HepG2 (cell line): ENCODE measurements around the gene WDHD1. TPM values are rescaled to one million over a fixed set of nuclear protein-coding genes. Genes with fewer than 3 reads are reported as not detected.

Experiments used
- CAMTA2 ChIP-seq: sonication (generic); formaldehyde crosslinking; IDR thresholded peaks from 2 replicates; pipeline ENCODE4 v1.4.0; 2020; ENCODE audit warnings: mild to moderate bottlenecking, missing genetic modification reagents, borderline replicate concordance
- GATA4 ChIP-seq: sonication (generic); IDR thresholded peaks from 2 replicates; pipeline ENCODE4 v1.6.1; 2016; ENCODE audit warnings: antibody characterized with exemption, low read depth, borderline replicate concordance
- HMG20B ChIP-seq: conservative IDR thresholded peaks from 2 replicates; pipeline ENCODE4 v1.6.1; 2016; ENCODE audit warnings: missing genetic modification reagents, missing compliant biosample characterization
- MXD4 ChIP-seq: IDR thresholded peaks from 2 replicates; pipeline ENCODE4 v1.6.1; 2016; ENCODE audit warnings: mild to moderate bottlenecking, missing biosample characterization, missing genetic modification reagents
- NCOA1 ChIP-seq: sonication (generic); formaldehyde crosslinking; IDR thresholded peaks from 2 replicates; pipeline ENCODE4 v1.9.0; 2021; ENCODE audit warnings: missing genetic modification reagents
- NONO ChIP-seq, 2 experiments: fragments of 450-650 bp in 1 of 2; sonication (generic) in 1 of 2; formaldehyde crosslinking in 1 of 2; IDR thresholded peaks in 1 of 2; conservative IDR thresholded peaks in 1 of 2; 2 replicates each; pipeline versions ENCODE4 v1.6.1 to v1.8.0; 2017 to 2022; ENCODE audit warnings: mild to moderate bottlenecking in 1 of 2, missing genetic modification reagents in 1 of 2, moderate library complexity in 1 of 2
- PAF1 ChIP-seq: IDR thresholded peaks from 2 replicates; pipeline ENCODE4 v1.6.1; 2016; ENCODE audit warnings: missing genetic modification reagents, missing compliant biosample characterization
- RFX5 ChIP-seq: IDR thresholded peaks from 2 replicates; pipeline ENCODE4 v1.6.1; 2011; ENCODE audit warnings: low read depth, low read length, improper control_type of control experiment
- SALL1 ChIP-seq: sonication (generic); formaldehyde crosslinking; IDR thresholded peaks from 2 replicates; pipeline ENCODE4 v1.8.0; 2022; ENCODE audit warnings: mild to moderate bottlenecking, missing genetic modification reagents
- SOX6 ChIP-seq, 2 experiments: fragments of 450-650 bp in 1 of 2; sonication (generic) in 1 of 2; formaldehyde crosslinking in 1 of 2; IDR thresholded peaks; 2 replicates each; pipeline versions ENCODE4 v1.4.0 to v1.6.1; 2017 to 2020; ENCODE audit warnings: antibody characterized with exemption in 1 of 2, mild to moderate bottlenecking in 1 of 2, missing genetic modification reagents in 1 of 2
- SUZ12 ChIP-seq: fragments of 150-350 bp; IDR thresholded peaks from 2 replicates; pipeline ENCODE4 v1.6.1; 2014; ENCODE audit warnings: low read depth, low read length
- YEATS4 ChIP-seq: sonication (generic); formaldehyde crosslinking; IDR thresholded peaks from 2 replicates; pipeline ENCODE4 v1.4.0; 2020; ENCODE audit warnings: missing genetic modification reagents, borderline replicate concordance
- ZFAT ChIP-seq: sonication (generic); formaldehyde crosslinking; conservative IDR thresholded peaks from 2 replicates; pipeline ENCODE4 v1.8.1; 2023; ENCODE audit warnings: missing genetic modification reagents, inconsistent platforms
- ZMAT3 ChIP-seq: sonication (generic); formaldehyde crosslinking; conservative IDR thresholded peaks from 2 replicates; pipeline ENCODE4 v1.7.0; 2021; ENCODE audit warnings: missing genetic modification reagents
- ZNF253 ChIP-seq: sonication (generic); formaldehyde crosslinking; IDR thresholded peaks from 2 replicates; pipeline ENCODE4 v1.8.0; 2022; ENCODE audit warnings: mild to moderate bottlenecking, missing genetic modification reagents, borderline replicate concordance
- ZNF296 ChIP-seq: sonication (generic); formaldehyde crosslinking; conservative IDR thresholded peaks from 2 replicates; pipeline ENCODE4 v1.5.0; 2020; ENCODE audit warnings: mild to moderate bottlenecking, missing genetic modification reagents
- ZNF333 ChIP-seq: sonication (generic); formaldehyde crosslinking; IDR thresholded peaks from 2 replicates; pipeline ENCODE4 v1.4.0; 2020; ENCODE audit warnings: mild to moderate bottlenecking, missing genetic modification reagents, borderline replicate concordance
- ZNF547 ChIP-seq: sonication (generic); formaldehyde crosslinking; IDR thresholded peaks from 2 replicates; pipeline ENCODE4 v1.5.1; 2020; ENCODE audit warnings: mild to moderate bottlenecking, missing genetic modification reagents
- ZNF607 ChIP-seq: sonication (generic); formaldehyde crosslinking; IDR thresholded peaks from 2 replicates; pipeline ENCODE4 v1.5.1; 2020; ENCODE audit warnings: missing genetic modification reagents, mild to moderate bottlenecking, borderline replicate concordance
- ZNF619 ChIP-seq: sonication (generic); formaldehyde crosslinking; IDR thresholded peaks from 2 replicates; pipeline ENCODE4 v1.4.0; 2020; ENCODE audit warnings: mild to moderate bottlenecking, missing genetic modification reagents
- ZNF652 ChIP-seq: IDR thresholded peaks from 2 replicates; pipeline ENCODE4 v1.6.1; 2016; ENCODE audit warnings: low read depth, borderline replicate concordance
- ZNF766 ChIP-seq: sonication (generic); formaldehyde crosslinking; IDR thresholded peaks from 2 replicates; pipeline ENCODE4 v1.5.0; 2020; ENCODE audit warnings: missing genetic modification reagents, borderline replicate concordance
- polyA plus RNA-seq, 8 experiments: library from polyadenylated mRNA; depleted of rRNA in 3 of 8; stranded (reverse) in 7 of 8; unstranded in 1 of 8; fragments of >200 nt; fragmentation: Illumina TruSeq in 4 of 8; extraction: Trizol in 4 of 8; gene quantifications; 2 replicates each; pipeline versions ENCODE4 v1.2.1 to v1.2.3, GENCODE V29; 2011 to 2016; ENCODE audit warnings: low read depth in 4 of 8, missing spikeins in 1 of 8, mixed read lengths in 1 of 8; ENCODE audit not compliant: insufficient read depth in 1 of 8
- total RNA-seq, 5 experiments: library from RNA; depleted of rRNA; stranded (reverse); fragments of >200 nt; fragmentation: Illumina TruSeq; extraction: Trizol; gene quantifications; 2 replicates each; pipeline ENCODE4 v1.2.3, GENCODE V29; 2016; ENCODE audit warnings: low read depth in 1 of 5
- TF ChIP-seq, protein P1 (sequence below): sonication (generic); formaldehyde crosslinking; IDR thresholded peaks from 2 replicates; pipeline ENCODE4 v1.4.0; 2020; ENCODE audit warnings: mild to moderate bottlenecking, missing genetic modification reagents, borderline replicate concordance
- TF ChIP-seq, protein P2 (sequence below): sonication (generic); formaldehyde crosslinking; IDR thresholded peaks from 2 replicates; pipeline ENCODE4 v1.5.1; 2020; ENCODE audit warnings: missing genetic modification reagents, mild to moderate bottlenecking, borderline replicate concordance

WDHD1 gene
- total and polyA plus RNA-seq, 2 of the 13 experiments (the other 11 are each of a cell fraction or from before 2014, with no cell fraction given): 5.5 to 27.5 TPM

DNA sequence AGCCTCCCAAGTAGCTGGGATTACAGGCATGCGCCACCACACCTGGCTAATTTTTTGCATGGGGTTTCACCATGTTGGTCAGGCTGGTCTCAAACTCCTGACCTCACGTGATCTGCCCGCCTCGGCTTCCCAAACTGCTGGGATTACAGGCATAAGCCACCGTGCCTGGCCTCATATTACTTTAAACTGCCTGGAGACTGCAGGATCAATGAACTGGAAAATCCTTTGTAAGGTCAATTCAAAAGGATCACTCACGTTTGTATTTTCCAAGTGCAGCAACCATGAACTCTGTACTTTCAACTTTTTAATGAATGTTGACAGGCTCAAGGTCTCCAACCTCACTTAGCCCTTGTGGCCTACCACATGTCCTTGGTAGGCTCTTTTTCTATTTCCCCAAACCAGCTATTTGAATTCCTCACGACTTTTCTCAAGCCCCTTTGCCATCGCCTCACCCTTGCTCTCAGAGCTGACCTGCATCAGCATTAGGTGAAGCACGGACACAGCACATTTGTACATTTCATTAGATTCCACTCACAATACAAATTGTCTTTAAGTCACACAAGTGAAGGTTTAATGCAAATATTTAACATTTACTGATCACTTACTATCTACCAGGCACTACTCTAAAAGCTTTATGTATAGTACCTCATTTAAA lies 82.0 kb downstream of the WDHD1 start (continued):
- no peak for TF ChIP-seq ZNF619 (CRISPR knock-in tag)
- peak; percentile 26; the same call in 1 of the 2 replicates for TF ChIP-seq YEATS4 (CRISPR knock-in tag)
- no peak for TF ChIP-seq ZFAT (CRISPR knock-in tag)
- TF ChIP-seq, protein P1, sequence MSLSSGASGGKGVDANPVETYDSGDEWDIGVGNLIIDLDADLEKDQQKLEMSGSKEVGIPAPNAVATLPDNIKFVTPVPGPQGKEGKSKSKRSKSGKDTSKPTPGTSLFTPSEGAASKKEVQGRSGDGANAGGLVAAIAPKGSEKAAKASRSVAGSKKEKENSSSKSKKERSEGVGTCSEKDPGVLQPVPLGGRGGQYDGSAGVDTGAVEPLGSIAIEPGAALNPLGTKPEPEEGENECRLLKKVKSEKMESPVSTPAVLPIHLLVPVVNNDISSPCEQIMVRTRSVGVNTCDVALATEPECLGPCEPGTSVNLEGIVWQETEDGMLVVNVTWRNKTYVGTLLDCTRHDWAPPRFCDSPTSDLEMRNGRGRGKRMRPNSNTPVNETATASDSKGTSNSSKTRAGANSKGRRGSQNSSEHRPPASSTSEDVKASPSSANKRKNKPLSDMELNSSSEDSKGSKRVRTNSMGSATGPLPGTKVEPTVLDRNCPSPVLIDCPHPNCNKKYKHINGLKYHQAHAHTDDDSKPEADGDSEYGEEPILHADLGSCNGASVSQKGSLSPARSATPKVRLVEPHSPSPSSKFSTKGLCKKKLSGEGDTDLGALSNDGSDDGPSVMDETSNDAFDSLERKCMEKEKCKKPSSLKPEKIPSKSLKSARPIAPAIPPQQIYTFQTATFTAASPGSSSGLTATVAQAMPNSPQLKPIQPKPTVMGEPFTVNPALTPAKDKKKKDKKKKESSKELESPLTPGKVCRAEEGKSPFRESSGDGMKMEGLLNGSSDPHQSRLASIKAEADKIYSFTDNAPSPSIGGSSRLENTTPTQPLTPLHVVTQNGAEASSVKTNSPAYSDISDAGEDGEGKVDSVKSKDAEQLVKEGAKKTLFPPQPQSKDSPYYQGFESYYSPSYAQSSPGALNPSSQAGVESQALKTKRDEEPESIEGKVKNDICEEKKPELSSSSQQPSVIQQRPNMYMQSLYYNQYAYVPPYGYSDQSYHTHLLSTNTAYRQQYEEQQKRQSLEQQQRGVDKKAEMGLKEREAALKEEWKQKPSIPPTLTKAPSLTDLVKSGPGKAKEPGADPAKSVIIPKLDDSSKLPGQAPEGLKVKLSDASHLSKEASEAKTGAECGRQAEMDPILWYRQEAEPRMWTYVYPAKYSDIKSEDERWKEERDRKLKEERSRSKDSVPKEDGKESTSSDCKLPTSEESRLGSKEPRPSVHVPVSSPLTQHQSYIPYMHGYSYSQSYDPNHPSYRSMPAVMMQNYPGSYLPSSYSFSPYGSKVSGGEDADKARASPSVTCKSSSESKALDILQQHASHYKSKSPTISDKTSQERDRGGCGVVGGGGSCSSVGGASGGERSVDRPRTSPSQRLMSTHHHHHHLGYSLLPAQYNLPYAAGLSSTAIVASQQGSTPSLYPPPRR: no peak; the same call in 1 of the 2 replicates
- no peak for TF ChIP-seq GATA4
- TF ChIP-seq NCOA1 (CRISPR knock-in tag): peak; percentile 87; the same call in 1 of the 2 replicates
- TF ChIP-seq ZNF547 (CRISPR knock-in tag): no peak
- TF ChIP-seq ZNF607 (CRISPR knock-in tag): no peak; the same call in 1 of the 2 replicates
- TF ChIP-seq ZMAT3 (CRISPR knock-in tag): no peak
- TF ChIP-seq SUZ12: no peak
- TF ChIP-seq PAF1 (CRISPR knock-in tag): no peak
- no peak for TF ChIP-seq ZNF296
- TF ChIP-seq SALL1: peak; percentile 92
- no peak for TF ChIP-seq ZNF333
- TF ChIP-seq MXD4 (CRISPR knock-in tag): no peak
- TF ChIP-seq ZNF253: no peak
- TF ChIP-seq HMG20B (CRISPR knock-in tag): no peak
- no peak for TF ChIP-seq SOX6 (IDR thresholded peaks at IDR 0.05)
- peak; percentile 95 for TF ChIP-seq SOX6 (CRISPR knock-in tag; IDR thresholded peaks at IDR 0.05)
- TF ChIP-seq CAMTA2 (CRISPR knock-in tag): no peak
- TF ChIP-seq, protein P2, sequence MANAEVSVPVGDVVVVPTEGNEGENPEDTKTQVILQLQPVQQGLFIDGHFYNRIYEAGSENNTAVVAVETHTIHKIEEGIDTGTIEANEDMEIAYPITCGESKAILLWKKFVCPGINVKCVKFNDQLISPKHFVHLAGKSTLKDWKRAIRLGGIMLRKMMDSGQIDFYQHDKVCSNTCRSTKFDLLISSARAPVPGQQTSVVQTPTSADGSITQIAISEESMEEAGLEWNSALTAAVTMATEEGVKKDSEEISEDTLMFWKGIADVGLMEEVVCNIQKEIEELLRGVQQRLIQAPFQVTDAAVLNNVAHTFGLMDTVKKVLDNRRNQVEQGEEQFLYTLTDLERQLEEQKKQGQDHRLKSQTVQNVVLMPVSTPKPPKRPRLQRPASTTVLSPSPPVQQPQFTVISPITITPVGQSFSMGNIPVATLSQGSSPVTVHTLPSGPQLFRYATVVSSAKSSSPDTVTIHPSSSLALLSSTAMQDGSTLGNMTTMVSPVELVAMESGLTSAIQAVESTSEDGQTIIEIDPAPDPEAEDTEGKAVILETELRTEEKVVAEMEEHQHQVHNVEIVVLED (CRISPR knock-in tag): no peak
- peak; percentile 78 for TF ChIP-seq RFX5
- no peak for TF ChIP-seq ZNF652 (CRISPR knock-in tag)
- TF ChIP-seq NONO (IDR thresholded peaks at IDR 0.05): no peak
- TF ChIP-seq NONO (CRISPR knock-in tag; conservative IDR thresholded peaks at IDR 0.05): peak; percentile 46; the same call in 1 of the 2 replicates
- TF ChIP-seq ZNF766: no peak
